ENCODE measurements around the gene ZMYND8.
"Not testable (repeated sequence)": the region's sequence is repeated elsewhere in the genome, so short reads cannot be mapped to it uniquely, and the experiment has no call there.

ZMYND8 gene

DNA sequence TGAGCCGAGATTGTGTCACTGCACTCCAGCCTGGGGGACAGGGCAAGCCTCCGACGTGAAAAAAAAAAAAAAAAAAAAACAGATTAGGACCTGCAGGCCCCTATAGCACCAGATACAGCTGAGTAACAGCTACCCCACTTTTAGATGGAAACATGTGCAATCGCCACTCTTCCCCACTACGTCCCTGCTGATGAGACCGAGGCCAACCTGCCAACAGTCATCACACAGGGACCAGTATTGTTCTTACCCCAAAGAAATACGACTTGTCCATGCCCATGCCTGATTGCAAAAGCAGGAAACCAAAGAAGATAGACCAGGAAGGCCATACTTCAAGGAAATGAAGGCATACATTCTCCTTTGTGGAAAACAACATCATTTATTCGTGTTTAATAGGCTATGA, 45.8 kb downstream of the ZMYND8 start:
- DNase-seq (ENCODE audit: low spot score), result no peak

DNA sequence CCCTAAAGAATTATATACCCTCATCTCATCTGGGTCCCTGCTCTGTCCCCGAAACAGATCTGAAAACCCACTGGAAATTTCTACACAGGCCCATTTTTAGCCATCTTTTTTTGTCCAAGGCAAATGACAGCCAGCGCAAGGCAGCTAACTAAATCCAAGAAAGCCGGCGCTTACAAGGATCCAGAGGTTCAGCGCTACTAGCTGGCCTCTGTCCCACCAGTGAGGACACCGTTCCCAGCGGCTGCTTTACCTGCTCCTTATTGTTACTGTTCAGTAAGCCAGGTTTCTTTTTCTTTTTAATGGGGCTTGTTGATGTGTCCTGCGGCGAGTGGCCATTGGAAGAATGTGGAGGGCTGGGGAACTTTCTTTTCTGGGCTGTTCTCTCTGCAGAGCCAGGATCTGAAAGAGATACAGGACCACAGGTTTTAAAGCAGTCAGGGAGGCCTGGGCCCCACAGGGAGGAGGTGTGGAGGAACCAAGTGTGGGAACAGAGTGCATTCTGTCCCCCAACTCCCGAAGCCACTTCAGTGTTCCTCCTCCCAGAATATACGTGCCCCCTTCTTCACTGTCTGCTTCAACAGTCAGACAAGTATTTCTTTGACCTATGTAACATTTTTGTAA, 46.6 kb downstream of the ZMYND8 start:
- no peak for DNase-seq (ENCODE audit: low spot score)

DNA sequence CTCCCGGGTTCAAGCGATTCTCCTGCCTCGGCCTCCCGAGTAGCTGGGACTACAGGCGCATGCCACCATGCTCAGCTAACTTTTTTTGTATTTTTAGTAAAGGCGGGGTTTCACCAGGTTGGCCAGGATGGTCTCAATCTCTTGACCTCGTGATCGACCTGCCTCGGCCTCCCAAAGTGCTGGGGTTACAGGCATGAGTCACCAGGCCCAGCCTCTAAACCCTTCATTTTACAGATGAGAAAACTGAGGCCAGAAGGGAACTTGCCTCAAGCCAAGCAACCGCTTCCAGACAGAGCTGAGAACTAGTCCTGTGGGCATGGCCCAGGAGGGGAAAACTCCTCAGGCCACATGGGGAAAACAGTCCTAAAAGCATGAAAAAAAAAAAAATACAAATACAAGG, 47.1 kb downstream of the ZMYND8 start:
- DNase-seq (ENCODE audit: low spot score), result no peak

DNA sequence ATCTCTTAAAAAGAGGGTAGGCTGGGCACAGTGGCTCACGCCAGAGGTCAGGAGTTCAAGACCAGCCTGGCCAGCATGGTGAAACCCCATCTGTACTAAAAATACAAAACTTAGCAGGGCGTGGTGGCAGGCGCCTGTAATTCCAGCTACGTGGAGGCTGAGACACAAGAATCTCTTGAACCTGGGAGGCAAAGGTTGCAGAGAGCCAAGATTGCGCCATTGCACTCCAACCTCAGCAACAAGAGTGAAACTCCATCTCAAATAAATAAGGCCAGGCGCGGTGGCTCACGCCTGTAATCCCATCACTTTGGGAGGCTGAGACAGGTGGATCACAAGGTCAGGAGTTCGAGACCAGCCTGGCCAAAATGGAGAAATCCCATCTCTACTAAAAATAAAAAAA, 48.9 kb downstream of the ZMYND8 start:
- not testable (repeated sequence) for DNase-seq (ENCODE audit: low spot score)

DNA sequence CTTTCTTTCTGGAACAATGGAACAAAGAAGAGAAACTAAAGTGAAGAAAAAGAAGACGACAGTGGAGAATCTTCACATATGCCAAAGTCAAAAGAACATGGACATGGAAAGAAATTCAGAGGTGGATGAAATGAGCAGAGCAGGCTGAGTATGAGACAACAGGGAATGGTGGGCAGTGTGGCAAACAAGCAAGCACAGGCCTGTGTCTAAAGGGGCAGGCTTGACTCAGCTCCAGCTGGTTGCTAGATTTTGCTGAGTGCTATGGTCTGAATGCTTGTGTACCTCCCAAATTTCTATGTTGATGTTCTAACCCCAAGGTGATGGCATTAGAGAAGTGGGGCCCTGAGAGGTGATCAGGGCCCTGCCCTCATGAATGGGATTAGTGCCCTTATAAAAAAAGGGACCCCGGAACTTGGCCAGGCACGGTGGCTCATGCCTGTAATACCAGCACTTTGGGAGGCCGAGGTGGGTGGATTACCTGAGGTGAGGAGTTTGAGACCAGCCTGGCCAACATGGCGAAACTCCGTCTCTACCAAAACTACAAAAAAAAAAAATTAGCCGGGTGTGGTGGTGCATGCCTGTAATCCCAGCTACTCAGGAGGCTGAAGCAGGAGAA, 49.6 kb downstream of the ZMYND8 start:
- no peak for DNase-seq (ENCODE audit: low spot score)

DNA sequence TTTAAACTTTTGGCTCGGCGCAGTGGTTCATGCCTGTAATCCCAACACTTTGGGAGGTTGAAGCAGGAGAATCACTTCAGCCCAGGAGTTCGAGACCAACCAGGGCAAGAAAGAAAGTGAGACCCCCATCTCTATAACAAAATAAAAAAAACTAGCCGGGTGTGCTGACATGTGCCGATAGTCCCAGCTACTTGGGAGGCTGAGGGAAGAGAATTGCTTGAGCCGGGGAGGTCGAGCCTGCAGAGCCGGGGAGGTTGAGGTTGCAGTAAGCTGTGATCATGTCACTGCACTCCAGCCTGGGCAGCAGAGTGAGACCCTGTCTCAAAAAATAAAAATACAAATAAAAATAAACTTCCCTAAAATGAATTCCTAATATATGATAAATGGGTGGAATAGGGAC, 50.4 kb downstream of the ZMYND8 start:
- no peak for DNase-seq (ENCODE audit: low spot score)

DNA sequence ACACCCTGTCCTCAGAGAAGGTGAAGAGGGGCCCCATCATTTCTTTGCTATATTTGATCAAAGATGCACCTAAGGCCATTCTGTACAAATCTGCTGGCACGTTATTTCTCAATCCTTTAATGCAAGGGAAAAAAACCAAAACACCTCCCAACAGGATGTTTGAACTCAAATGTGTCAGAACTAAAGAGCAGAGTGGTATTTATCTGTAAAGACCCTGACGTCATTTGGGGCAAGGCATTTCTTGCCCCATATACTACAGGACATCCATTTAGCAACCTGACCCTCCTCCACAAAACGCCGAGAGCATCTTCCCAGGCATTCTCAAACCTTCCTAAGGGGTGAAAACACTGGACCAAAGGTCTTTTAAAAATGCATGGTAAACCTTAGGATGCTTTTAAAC, 50.8 kb downstream of the ZMYND8 start:
- no peak for DNase-seq (ENCODE audit: low spot score)

DNA sequence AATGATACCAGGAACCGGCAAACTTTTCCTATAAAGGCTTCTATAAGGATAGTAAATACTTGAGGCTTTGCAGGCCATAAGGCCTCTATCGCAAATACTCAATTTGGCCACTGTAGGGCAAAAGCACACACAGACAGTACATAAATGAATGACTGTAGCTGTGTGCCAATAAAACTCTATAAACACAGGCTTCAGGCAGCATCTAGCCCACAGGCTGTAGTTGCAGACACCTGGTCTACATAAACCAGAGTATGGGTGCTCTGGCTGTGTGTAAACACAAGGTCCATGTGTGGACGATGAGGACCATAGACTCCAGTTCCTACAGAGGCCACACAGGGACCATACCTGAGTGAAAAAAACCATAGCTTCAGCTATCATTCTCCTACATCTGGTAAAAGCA, 52.2 kb downstream of the ZMYND8 start:
- no peak for DNase-seq (ENCODE audit: low spot score)

DNA sequence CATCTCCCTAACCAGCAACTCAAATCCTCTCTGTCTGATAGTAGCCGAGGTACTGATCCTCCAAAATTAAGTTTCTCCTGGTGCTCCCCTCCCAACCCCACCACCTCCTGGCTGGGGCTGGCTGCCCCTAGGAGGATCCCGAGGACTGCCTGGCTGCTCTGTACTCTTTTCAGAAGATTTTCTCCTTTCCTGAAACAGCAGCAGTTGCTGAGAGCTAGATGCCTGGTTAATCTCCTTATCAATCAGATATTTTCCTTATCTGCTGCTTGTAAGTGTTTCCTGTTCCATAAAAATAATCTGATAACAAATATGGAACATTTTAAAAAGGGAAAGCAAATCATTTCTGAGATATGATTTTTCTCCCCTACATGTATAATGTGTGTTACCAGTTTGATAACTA, 52.8 kb downstream of the ZMYND8 start:
- DNase-seq (ENCODE audit: low spot score), result no peak

DNA sequence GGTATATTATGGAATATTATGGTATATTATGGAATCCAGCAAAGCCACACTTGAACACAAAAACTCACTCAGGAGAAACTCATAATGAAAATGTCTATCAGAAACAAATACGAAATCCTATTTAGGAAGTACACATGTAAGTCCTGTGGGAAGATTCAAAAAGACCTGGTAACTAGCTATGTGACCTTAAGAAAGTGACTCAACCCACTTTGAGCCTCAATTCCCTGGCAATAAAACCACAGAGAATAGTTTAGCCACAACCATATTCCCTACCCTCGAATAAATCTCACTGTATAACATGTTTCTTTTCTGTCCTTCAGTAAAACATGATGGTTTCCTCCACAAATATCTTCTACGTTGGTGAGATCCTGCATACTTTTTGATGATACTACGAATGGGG, 56.4 kb downstream of the ZMYND8 start:
- DNase-seq (ENCODE audit: low spot score), result no peak

DNA sequence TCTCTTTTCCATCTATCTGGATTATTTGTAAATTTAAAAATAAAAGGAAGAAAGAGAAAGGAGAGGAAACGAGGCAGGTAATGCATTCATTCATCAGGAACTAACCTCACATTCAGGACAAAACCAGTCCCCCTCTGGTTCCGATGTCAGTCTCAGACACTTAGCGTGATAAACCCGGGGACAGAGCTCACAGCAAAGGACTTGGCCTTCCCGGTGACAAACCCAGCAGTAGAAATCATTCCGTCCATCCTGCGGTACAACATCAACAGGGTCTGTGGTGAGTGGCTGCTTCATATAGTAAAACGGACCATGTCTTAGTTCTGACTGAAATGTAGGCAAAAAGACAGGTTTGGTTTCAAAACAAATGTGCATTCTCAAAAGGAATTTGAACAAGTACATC, 57.9 kb downstream of the ZMYND8 start:
- DNase-seq (ENCODE audit: low spot score), result no peak

DNA sequence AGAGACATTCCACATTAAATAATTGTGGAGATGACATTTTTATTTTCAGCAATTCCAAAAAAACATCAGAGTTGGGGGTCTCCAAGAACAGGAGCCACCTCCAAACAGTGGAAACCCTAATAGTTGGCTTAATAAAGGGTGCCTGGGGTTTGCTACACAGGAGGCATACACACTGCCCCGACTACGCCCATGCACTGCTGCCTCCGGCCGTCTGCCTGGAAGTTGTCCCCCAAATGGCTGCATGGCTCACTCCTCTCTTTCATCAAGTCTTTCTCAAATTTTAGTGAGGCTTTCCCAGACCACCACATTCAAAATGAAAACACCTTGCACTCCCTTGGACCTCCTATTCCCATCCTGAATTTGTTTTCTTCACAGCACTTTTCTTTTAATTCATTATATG, 58.8 kb downstream of the ZMYND8 start:
- no peak for DNase-seq (ENCODE audit: low spot score)

DNA sequence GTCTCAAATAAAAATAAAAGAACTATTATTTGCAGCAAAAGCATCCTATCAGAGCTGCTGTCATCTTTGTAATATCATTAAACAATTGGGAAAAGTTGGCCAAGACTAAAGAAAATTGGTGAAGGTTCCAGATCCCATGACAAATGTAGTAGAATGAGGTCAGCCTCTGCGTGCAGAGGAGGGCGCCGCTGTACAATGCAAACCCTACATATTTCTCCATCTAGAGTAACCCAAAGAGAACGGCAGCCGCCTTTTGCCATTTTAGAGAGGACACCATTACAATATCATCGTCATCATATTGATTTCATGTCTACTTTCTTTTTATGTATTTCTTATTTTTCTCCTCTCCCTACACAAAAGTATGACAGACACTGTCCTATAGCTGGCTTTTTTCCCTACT, 59.5 kb downstream of the ZMYND8 start:
- no peak for DNase-seq (ENCODE audit: low spot score)

DNA sequence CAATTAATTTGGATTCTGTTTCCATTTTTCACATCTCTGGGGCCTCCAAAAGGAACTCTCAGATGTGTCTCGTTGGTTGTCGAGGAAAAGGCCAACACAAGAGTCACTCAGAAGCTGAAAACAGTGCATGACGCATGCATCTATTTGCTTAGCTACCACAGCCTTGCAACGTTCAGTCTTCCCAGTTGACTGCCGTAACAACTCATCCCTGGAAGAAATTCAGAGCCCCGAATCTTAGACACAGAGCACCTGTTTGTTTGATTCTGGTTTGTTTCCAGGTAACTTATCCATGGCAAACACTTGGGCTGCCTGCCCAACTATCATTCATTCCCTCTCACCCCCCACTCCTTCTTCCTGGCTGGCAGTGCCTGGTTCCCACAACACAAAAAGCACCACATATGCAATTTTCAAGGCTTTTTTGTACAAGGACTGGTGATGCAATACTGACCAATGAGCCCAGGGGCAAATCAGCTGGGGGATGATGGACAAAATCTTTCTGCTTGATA, 60.5 kb downstream of the ZMYND8 start:
- DNase-seq (ENCODE audit: low spot score), result no peak

DNA sequence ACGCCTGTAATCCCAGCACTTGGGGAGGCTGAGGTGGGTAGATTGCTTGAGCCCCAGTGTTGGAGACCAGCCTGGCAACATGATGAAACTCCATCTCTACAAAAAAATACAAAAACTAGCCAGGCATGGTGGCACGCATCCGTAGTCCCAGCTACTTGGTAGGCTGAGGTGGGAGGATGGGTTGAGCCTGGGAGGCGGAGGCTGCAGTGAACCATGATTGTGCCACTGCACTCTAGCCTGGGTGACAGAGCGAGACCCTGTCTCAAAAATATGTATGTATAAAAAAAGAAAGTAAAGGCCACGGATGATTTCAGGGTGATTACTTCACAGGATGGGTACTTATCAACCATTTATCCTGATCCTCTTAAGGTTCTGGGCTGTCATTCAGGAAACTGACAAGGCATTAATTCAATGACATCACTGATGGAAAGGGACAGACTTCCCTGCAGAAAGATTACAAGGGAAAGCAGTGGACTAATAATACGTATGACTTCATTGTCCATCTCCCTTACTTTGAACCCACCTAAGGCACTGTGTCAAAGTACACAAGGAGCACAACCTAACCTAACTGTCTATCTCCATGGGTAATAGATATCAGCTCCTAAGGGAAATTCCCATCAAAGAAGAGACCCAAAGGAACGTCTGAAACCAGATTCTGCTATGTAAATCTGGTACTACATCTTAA, 61.2 kb downstream of the ZMYND8 start:
- no peak for DNase-seq (ENCODE audit: low spot score)

DNA sequence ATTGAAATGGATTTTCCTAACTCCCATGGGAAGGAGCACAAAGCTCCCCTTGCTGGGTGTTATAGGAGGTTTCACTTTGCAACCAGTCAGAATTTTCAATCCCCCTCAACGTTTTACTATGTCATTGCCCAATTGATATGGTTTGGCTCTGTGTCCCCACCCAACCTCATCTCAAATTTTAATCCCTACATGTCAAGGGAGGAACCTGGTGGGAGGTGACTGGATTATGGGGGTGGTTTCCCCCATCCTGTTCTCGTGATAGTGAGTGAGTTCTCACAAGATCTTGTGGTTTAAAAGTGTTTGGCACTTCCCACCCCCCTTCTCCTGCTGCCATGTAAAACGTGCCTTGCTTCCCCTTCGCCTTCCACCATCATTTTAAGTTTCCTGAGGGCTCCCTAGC, 62.9 kb downstream of the ZMYND8 start:
- no peak for DNase-seq (ENCODE audit: low spot score)

DNA sequence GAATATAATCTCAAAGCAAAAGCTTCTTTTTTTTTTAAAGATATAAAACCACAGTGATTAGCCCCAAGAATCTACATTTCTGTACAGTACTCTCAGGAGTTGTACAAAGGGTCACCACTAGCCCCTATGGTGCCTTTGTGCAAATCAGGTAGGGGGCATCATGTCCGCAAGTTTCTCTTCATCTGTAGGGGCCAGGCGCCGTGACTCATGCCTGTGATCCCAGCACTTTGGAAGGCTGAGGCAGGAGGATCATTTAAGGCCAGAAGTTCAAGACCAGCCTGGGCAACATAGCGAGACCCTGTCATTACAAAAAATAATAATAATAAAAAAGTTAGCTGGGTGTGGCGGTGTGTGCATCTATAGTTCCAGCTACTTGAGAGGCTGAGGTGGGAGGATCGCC, 63.9 kb downstream of the ZMYND8 start:
- DNase-seq (ENCODE audit: low spot score), result no peak

DNA sequence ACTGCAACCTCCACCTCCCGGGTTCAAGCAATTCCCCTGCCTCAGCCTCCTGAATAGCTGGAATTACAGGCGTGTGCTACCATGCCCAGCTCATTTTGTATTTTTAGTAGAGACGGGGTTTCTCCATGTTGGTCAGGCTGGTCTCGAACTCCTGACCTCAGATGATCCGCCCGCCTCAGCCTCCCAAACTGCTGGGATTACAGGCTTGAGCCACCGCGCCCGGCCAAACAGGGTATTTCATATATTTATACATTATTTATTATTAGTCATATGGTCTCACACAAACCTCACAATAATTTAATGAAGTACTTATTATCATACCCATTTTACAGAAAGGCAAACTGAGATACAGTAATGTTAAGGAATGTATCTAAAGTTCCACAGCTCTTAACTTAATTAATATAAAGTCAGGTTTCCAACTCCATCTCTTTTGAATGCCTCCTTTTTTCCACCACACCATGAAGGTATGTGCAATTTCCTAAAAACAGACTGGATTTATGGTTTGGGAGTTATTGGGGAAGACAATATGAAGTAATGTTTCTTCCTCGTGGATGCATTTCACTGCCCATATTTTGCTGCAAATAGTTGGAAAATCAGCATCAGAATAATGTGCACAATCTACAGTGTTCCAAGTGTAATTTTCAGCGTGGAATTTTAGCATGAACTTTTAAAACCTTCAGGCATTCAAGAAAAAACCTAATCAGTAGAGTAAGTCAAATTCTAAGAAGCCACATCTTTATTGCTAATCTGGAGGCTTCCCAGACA, 65.7 kb downstream of the ZMYND8 start:
- DNase-seq (ENCODE audit: low spot score), result no peak

DNA sequence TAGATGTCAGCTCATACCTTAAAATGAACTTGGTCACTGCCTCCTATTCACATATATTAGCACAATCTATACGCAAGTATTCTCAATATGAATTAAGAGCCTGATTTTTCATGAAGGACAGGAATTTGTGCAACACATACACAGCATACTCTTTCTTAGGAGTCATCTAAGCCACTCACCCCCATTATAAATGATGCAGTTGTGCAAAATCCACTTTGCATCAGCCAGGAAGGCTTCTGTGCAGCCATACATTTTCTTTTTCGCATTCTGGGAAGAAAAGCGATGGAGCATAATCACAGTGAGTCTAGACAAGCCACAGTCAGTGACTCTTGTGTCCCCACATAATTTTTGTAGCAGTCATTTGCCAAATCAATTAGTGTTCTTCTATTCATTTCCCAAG, 66.5 kb downstream of the ZMYND8 start:
- DNase-seq (ENCODE audit: low spot score), result no peak

DNA sequence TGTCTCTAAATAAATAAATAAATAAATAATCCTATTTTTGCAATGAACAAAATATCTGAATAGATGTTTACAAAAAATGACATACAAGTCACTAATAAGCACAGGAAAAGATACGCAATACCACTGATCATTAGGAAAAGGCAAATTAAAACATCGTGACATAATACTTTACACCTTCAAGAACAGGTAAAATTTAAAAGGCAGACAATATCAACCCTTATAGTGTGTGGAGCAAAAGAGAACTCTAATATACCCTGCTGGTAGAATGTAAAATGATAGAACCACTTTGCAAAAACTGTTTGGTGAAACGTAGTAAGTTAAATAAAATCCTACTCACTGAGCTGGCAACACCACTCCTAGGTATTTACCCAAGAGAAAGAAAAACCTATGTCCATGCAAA, 67.4 kb downstream of the ZMYND8 start:
- DNase-seq (ENCODE audit: low spot score), result no peak

DNA sequence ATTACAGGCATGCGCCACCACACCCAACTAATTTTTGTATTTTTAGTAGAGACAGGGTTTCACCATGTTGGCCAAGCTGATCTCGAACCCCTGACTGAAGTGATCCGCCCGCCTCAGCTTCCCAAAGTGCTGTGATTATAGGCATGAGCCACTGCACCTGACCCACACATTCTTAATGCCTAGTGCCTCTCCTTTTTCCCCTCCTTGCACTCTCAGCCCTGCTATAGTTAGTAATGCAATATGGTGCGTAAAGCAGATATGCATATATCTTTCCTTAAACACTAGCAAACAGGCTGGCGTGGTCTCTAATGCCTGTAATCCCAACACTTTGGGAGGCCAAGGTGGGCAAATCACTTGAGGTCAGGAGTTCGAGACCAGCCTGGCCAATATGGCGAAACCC, 68.0 kb downstream of the ZMYND8 start:
- not testable (repeated sequence) for DNase-seq (ENCODE audit: low spot score)

DNA sequence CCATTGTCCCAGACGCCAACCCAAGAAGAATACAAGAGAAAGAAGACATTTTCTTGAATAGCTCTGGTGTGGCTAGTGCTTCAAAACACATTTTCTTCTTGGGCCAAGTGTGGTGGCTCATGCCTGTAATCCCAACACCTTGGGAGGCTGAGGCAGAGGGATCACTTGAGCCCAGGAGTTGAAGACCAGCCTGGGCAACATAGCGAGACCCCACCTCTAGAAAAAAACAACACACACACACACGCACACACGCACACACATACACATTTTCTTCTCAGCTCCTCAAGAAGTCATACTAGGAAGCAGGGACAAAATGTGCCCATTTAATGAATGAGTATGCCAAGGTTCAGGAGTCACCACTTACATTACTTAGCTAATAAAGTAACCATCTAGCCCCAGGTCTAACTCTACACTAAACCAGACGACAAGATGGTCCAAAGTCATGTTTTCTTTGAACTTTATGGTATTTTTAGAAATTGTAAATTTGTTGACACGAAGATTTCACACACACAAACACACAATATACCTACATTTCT, 68.8 kb downstream of the ZMYND8 start:
- DNase-seq (ENCODE audit: low spot score), result no peak

DNA sequence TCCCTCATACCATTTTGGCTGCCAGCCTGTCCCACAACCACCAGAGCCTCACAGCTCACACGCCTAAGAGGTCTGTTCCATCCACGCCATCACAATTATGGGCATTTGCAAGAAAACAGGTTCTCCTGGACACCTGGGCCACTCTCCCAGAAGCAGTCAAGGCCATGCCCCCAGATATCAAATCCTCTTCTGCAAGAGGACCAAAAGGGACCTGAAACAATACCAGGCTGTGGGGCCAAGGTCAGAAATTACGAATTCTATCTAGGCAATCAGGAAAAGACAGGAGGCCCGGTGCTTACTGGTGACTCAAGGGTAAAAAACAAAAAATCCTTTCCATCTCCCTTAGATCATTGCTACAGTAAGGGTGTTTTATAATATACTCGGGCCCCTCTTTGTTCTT, 69.8 kb downstream of the ZMYND8 start:
- no peak for DNase-seq (ENCODE audit: low spot score)

Data from cerebellar cortex (tissue), 1 donor.